Fibroblast of peridontal ligament (primary cell): Measurements from ENCODE around the gene SBK1.

Experiments
- DNase-seq: peaks from one replicate; pipeline ENCODE4 v3.0.0-alpha.2; 2010; ENCODE audit errors: extremely low read depth

Gene SBK1

GRCh38 chr16:28282045-28282444, 10.3 kb upstream of the SBK1 start:
- DNase-seq, result no peak

- no peak for DNase-seq
Observed at GRCh38 chr16:28283173-28283572, 9.2 kb upstream of the SBK1 start.

GRCh38 chr16:28283798-28284577, 8.3 kb upstream of the SBK1 start:
- DNase-seq, result no peak

- no peak for DNase-seq
Observed at GRCh38 chr16:28285649-28286048, 6.7 kb upstream of the SBK1 start.

GRCh38 chr16:28288114-28288513, 4.2 kb upstream of the SBK1 start:
- DNase-seq, result no peak

- DNase-seq, result no peak
Observed at GRCh38 chr16:28289048-28289447, 3.3 kb upstream of the SBK1 start.

GRCh38 chr16:28289939-28290858, 2.1 kb upstream of the SBK1 start:
- no peak for DNase-seq

GRCh38 chr16:28290859-28291254, 1.5 kb upstream of the SBK1 start:
- DNase-seq, result no peak

GRCh38 chr16:28292731-28293600, 641 bp downstream of the SBK1 start:
- DNase-seq, result no peak

- DNase-seq, result no peak
Observed at GRCh38 chr16:28293601-28293960, 1.3 kb downstream of the SBK1 start.

GRCh38 chr16:28294201-28294600, 1.9 kb downstream of the SBK1 start:
- no peak for DNase-seq

GRCh38 chr16:28295276-28295675, 3.0 kb downstream of the SBK1 start:
- DNase-seq, result no peak

GRCh38 chr16:28297308-28297707, 5.0 kb downstream of the SBK1 start:
- DNase-seq, result no peak

- DNase-seq, result no peak
Observed at GRCh38 chr16:28297784-28298510, 5.6 kb downstream of the SBK1 start.

- DNase-seq, result no peak
Observed at GRCh38 chr16:28298511-28298878, 6.2 kb downstream of the SBK1 start.

GRCh38 chr16:28300327-28300726, 8.0 kb downstream of the SBK1 start:
- no peak for DNase-seq

GRCh38 chr16:28301154-28301553, 8.8 kb downstream of the SBK1 start:
- DNase-seq, result no peak

- no peak for DNase-seq
Observed at GRCh38 chr16:28301620-28302019, 9.3 kb downstream of the SBK1 start.

GRCh38 chr16:28303132-28303531, 10.8 kb downstream of the SBK1 start:
- DNase-seq, result no peak

GRCh38 chr16:28304214-28304613, 11.9 kb downstream of the SBK1 start:
- DNase-seq, result peak; percentile 22

- DNase-seq, result no peak
Observed at GRCh38 chr16:28307936-28308335, 15.6 kb downstream of the SBK1 start.
